NT2/D1 (cell line): ENCODE data around the gene SMAD6.

Experiments
- DNase-seq: peaks from one replicate; pipeline ENCODE4 v3.0.0-alpha.2; 2011; ENCODE audit warnings: low read depth, low spot score
- H3K27me3 ChIP-seq: 2 replicates; pipeline ENCODE4 v1.6.0; 2011; ENCODE audit warnings: mild to moderate bottlenecking; ENCODE audit not compliant: insufficient read length, insufficient read depth
- H3K36me3 ChIP-seq: 2 replicates; pipeline ENCODE4 v1.6.1; 2011; ENCODE audit warnings: mild to moderate bottlenecking, low read length, mixed read lengths; ENCODE audit not compliant: insufficient read depth, insufficient read length
- H3K4me1 ChIP-seq: 2 replicates; pipeline ENCODE4 v1.5.1; 2011; ENCODE audit not compliant: insufficient read depth, insufficient read length
- H3K4me3 ChIP-seq: 2 replicates; pipeline ENCODE4 v1.5.1; 2011; ENCODE audit warnings: low read depth; ENCODE audit not compliant: insufficient read length
- H3K9ac ChIP-seq: 2 replicates; pipeline ENCODE4 v1.6.0; 2011; ENCODE audit warnings: low read depth; ENCODE audit not compliant: insufficient read length
- H3K9me3 ChIP-seq: 2 replicates; pipeline ENCODE4 v1.5.1; 2011; ENCODE audit warnings: mild to moderate bottlenecking, low read length; ENCODE audit not compliant: insufficient read depth
- SUZ12 ChIP-seq: IDR thresholded peaks from 2 replicates; pipeline ENCODE4 v1.6.1; 2011; ENCODE audit not compliant: insufficient read length, insufficient read depth; ENCODE audit errors: extremely low read depth
- YY1 ChIP-seq: IDR thresholded peaks from 2 replicates; pipeline ENCODE4 v1.6.1; 2011; ENCODE audit not compliant: insufficient read length, insufficient read depth
- ZNF274 ChIP-seq: IDR thresholded peaks from 2 replicates; pipeline ENCODE4 v1.6.1; 2011; ENCODE audit warnings: mild to moderate bottlenecking, low read depth, low read length

Gene SMAD6

DNA sequence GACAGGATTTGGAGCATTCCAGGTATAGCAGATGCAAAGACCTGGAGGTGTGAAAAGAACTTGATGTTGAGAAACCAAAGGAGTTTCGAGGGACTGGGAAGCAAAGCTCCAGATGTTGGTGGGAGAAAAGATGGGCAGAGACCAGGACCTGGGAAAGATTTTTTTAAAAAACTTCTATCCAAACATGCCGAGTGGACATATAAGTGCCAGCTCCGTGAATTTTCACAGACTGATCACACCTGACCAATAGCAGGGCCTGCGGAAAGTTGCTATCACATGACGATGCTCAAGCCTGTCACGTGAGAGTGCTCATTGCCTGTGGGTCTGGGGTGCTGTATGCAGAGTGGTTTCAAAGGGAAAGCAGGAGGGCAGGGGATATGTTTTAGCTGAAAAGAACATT, 19.9 kb downstream of the SMAD6 start:
- no peak overlapping the region for H3K9ac ChIP-seq
- no peak for TF ChIP-seq ZNF274
- TF ChIP-seq YY1, result no peak
- no peak for TF ChIP-seq SUZ12
- no peak for DNase-seq
- no peaks in the 10 kb centered on the region for H3K9me3 ChIP-seq
- no peak overlapping the region for H3K4me3 ChIP-seq
- H3K27me3 ChIP-seq, result no peaks in the 10 kb centered on the region
- H3K4me1 ChIP-seq, result peaks cover 33% of the 10 kb centered on the region
- H3K36me3 ChIP-seq, result peaks cover 89% of the 10 kb centered on the region

DNA sequence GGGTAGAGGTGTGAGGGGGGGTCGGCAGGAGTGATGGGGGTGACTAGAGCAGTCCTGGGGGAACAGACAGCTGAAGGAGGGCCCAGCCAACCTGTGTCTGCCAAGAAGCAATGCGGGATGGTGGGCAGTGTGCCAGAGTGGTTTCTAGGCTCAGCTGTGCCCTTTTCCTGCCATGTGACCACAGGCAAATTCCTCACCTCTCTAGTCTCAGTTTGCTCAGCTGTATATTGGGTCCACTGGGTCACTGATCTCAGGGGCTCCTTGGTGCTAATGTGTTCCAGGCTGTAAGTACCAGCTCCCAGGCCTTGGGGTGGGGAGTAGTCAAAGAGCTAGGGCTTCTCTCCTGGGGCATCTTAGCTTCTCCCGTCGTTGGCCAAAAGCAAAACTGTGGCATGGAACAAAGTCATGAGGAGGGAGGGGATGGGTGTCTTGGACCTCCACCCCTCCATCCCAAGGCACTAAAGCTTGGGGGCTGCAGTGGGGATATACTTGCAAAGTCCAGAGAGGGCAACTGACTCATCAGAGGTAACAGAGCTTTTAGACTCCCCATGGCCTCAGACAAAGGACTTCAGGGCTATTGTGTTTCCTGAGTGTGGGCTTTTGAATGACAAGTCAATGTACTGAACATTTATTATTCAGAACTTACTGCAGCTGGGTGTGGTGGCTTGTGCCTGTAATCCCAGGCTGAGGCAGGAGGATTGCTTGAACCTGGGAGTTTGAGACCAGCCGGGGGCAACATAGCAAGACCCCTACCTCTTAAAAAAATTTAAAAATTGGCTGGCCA, 20.9 kb downstream of the SMAD6 start:
- H3K4me3 ChIP-seq, result no peak overlapping the region
- H3K4me1 ChIP-seq, result peaks cover 29% of the 10 kb centered on the region
- no peak for DNase-seq
- H3K36me3 ChIP-seq, result peaks cover 83% of the 10 kb centered on the region
- no peaks in the 10 kb centered on the region for H3K27me3 ChIP-seq
- TF ChIP-seq ZNF274, result no peak
- no peaks in the 10 kb centered on the region for H3K9me3 ChIP-seq
- no peak overlapping the region for H3K9ac ChIP-seq

DNA sequence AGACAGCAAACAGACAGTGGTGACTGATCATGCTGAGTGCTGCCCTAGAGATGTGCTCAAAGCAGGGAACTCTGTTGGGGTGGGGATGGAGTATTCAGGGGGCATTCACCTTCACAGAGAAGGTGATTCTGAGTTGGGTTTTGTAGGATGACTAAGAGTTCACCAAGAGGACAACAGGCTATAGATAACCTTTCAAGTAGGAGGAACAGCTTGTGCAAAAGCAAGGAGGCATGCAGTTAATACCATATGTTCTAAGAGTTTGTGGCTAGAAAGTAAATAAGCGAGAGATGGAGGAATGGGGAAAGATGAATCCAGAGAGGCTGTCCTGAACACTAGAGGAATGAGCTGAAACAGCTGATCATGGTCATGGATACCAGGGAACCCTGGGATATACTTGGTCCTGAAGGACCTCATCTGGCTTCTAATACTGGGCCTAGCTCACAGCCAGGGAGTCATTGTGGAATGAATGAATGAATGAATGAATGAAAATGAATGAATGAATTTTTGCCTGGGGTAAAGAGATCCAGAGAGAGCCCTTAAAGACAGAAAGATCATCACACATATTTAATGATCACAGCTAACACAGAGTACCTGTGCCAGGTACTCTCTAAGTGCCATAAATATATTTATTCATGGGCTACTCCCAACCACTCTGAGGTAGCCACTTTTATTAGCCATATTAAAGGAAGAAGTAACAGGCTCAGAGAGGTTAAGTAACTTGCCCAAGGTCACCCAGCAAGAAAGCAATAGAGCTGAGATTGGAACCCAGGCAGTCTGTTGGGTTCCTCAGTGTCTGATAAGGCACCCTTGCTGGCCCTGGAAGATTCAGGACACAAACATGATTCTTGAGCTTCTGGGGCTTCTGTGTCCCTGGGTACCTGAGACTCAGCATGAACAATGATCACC, 22.0 kb downstream of the SMAD6 start:
- Histone ChIP-seq H3K9me3 (no peaks in the 10 kb centered on the region), H3K4me1 (peaks cover 20% of the 10 kb centered on the region), H3K36me3 (peaks cover 81% of the 10 kb centered on the region), H3K4me3 (no peak overlapping the region), H3K9ac (no peak overlapping the region), H3K27me3 (no peaks in the 10 kb centered on the region)
- no peak for DNase-seq
- no peak for TF ChIP-seq YY1
- no peak for TF ChIP-seq SUZ12

DNA sequence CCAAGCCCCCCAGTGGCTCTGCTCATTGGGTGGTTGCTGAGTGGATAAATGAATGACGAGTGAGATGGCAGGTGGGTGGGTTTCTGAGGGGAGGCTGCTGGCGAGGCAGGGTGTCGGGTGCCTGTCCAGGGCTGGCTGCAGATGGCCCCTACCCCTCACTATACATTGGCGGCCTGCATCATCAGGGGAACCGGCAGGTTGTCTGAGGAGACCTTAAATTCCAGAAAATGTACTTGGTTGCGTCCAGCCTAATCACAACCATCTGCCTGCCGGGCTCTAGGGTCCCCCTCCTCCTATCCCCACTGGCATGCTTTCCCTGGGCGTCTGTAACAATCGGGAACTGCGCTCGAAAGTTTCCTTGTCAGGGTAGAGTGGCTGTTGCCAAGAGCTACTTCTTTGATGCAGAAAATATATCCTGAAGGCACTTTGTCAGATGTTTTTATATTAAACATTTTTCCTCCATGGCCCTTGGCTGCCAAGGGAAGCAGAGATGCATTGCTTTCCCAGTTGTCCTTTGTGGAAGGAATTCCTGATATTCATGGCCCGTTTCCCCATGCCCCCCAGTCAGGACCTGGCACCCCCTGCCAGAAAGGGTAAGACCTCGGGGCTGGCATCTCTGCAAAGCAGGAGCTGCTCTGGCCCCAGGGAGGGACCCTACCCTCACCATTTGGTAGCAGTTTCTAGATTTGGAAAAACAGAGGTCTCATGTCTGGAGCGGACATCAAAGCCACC, 22.9 kb downstream of the SMAD6 start:
- no peak overlapping the region for H3K4me3 ChIP-seq
- no peaks in the 10 kb centered on the region for H3K27me3 ChIP-seq
- peaks cover 20% of the 10 kb centered on the region for H3K4me1 ChIP-seq
- H3K36me3 ChIP-seq, result peaks cover 76% of the 10 kb centered on the region
- no peak overlapping the region for H3K9ac ChIP-seq
- H3K9me3 ChIP-seq, result no peaks in the 10 kb centered on the region
- DNase-seq, result no peak
- TF ChIP-seq ZNF274 (no peak), SUZ12 (no peak), YY1 (no peak)

DNA sequence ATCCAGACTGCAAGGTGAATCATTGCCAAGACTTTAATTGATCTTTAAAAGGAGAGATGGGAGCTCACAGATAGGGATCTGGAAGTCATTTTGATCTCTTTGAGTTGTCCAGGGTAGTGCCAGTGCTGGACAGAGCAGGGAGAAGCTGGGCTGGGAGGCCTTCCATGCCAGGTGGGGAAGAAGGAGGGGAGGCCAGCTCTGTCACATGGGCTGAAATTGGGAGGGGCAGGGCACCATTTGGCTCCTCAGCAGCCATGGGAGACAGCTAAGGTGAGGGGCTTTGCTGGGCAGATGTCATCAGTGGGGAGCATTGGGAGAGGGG, 23.4 kb downstream of the SMAD6 start:
- Histone ChIP-seq H3K9ac (no peak overlapping the region), H3K4me1 (peaks cover 20% of the 10 kb centered on the region)
- no peak for DNase-seq

DNA sequence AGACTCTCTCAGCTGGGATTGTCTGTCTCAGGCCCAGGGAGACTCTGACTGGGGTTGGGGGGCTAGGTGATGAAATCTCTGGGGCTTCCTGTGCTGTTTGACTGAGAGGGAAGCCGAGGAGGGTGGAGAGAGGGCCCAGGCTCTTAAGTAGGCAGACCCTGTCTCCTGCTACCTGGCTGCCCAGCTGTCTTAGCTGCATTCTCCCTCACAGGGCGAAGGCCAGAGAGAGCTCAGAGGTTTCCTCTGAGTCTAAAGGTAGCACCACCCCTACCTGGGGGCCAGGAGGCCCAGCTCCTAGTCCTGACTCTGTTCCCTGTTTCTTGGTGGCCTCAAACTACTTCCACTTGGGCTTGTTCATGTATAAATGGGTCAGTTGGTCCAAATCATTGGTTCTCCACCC, 24.4 kb downstream of the SMAD6 start:
- Histone ChIP-seq H3K27me3 (no peaks in the 10 kb centered on the region), H3K4me3 (no peak overlapping the region), H3K36me3 (peaks cover 72% of the 10 kb centered on the region), H3K9ac (no peak overlapping the region), H3K4me1 (peaks cover 11% of the 10 kb centered on the region), H3K9me3 (no peaks in the 10 kb centered on the region)
- TF ChIP-seq ZNF274 (no peak), YY1 (no peak), SUZ12 (no peak)
- DNase-seq, result no peak

More for the DNA sequence above, 23.4 kb downstream of the SMAD6 start:
- Histone ChIP-seq H3K36me3 (peaks cover 77% of the 10 kb centered on the region), H3K9me3 (no peaks in the 10 kb centered on the region), H3K27me3 (no peaks in the 10 kb centered on the region), H3K4me3 (no peak overlapping the region)
- TF ChIP-seq SUZ12 (no peak), ZNF274 (no peak), YY1 (no peak)
